SK-N-SH (cell line): Measurements from ENCODE around the gene TRPM6. TPM values are rescaled to one million over a fixed set of nuclear protein-coding genes. Genes with fewer than 3 reads are reported as not detected.

Source experiments
- CTCF ChIA-PET: fragments of 300-600, 350-600 bp; formaldehyde crosslinking; extraction: SDS; loops from one replicate; lab custom pipeline; 2021; lab: Yijun Ruan, JAX
- POLR2A ChIA-PET: fragments of 350-600 bp; sonication (Branson Sonifier 250); formaldehyde crosslinking; extraction: SDS; loops from one replicate; lab custom pipeline; 2020; ENCODE audit warnings: antibody characterized with exemption, inconsistent platforms; lab: Yijun Ruan, JAX
- DNase-seq: peaks from one replicate; pipeline ENCODE4 v3.0.0; 2012
- H2AFZ ChIP-seq: fragments of 200-600 bp; sonication (generic); 2 replicates; pipeline ENCODE4 v1.8.1; 2016; ENCODE audit warnings: antibody characterized with exemption, mild to moderate bottlenecking, low read depth
- H3F3A ChIP-seq: fragments of 200-600 bp; sonication (generic); replicated peaks from 2 replicates; pipeline ENCODE3; 2016; ENCODE audit warnings: antibody characterized with exemption, mild to moderate bottlenecking; ENCODE audit not compliant: insufficient read depth
- H3K27ac ChIP-seq, 2 experiments: fragments of 200-500 bp in 1 of 2; fragments of 200-600 bp in 1 of 2; sonication (Bioruptor generic) in 1 of 2; sonication (generic), shearing (Covaris generic) in 1 of 2; 2 replicates each; pipeline versions ENCODE4 v1.5.1 to v1.6.1; 2014 to 2016; ENCODE audit warnings: low read depth in 2 of 2, inconsistent platforms in 1 of 2, low read length in 1 of 2, mild to moderate bottlenecking in 1 of 2, mixed read lengths in 1 of 2
- H3K27me3 ChIP-seq: fragments of 200-600 bp; sonication (generic), shearing (Covaris generic); 2 replicates; pipeline ENCODE4 v1.6.1; 2016; ENCODE audit warnings: mixed run types; ENCODE audit not compliant: insufficient read depth
- H3K36me3 ChIP-seq, 2 experiments: fragments of 200-500 bp in 1 of 2; fragments of 200-600 bp in 1 of 2; sonication (Bioruptor generic) in 1 of 2; sonication (generic) in 1 of 2; replicated peaks in 1 of 2; 2 replicates each; pipeline versions ENCODE3 to v1.5.1; 2014 to 2016; ENCODE audit warnings: low read length in 1 of 2, mild to moderate bottlenecking in 1 of 2; ENCODE audit not compliant: insufficient read depth in 2 of 2, control insufficient read depth in 1 of 2
- H3K4me1 ChIP-seq, 2 experiments: fragments of 200-500 bp in 1 of 2; fragments of 200-600 bp in 1 of 2; sonication (Bioruptor generic) in 1 of 2; sonication (generic), shearing (Covaris generic) in 1 of 2; 2 replicates each; pipeline versions ENCODE4 v1.5.1 to v1.6.1; 2014 to 2016; ENCODE audit warnings: low read depth in 1 of 2, low read length in 1 of 2, mixed run types in 1 of 2; ENCODE audit not compliant: insufficient read depth in 2 of 2, control insufficient read depth in 1 of 2
- H3K4me2 ChIP-seq: fragments of 200-600 bp; sonication (generic), shearing (Covaris generic); 2 replicates; pipeline ENCODE4 v1.6.1; 2017; ENCODE audit warnings: mixed run types
- H3K4me3 ChIP-seq, 2 experiments: fragments of 200-500 bp in 1 of 2; fragments of 200-600 bp in 1 of 2; sonication (Bioruptor generic) in 1 of 2; sonication (generic), shearing (Covaris generic) in 1 of 2; 2 replicates each; pipeline versions ENCODE4 v1.5.1 to v1.8.1; 2014 to 2016; ENCODE audit warnings: low read depth in 2 of 2, inconsistent platforms in 1 of 2, low read length in 1 of 2, mild to moderate bottlenecking in 1 of 2, mixed read lengths in 1 of 2, moderate library complexity in 1 of 2
- H3K79me2 ChIP-seq: fragments of 200-600 bp; sonication (generic); 2 replicates; pipeline ENCODE4 v1.8.1; 2017; ENCODE audit warnings: mild to moderate bottlenecking; ENCODE audit not compliant: insufficient read depth
- H3K9ac ChIP-seq: fragments of 200-600 bp; sonication (generic); 2 replicates; pipeline ENCODE4 v1.6.1; 2017; ENCODE audit warnings: mixed run types
- H3K9me2 ChIP-seq: fragments of 200-600 bp; sonication (generic); 2 replicates; pipeline ENCODE4 v1.6.1; 2017; ENCODE audit warnings: mixed run types
- H3K9me3 ChIP-seq: fragments of 200-600 bp; sonication (generic); 2 replicates; pipeline ENCODE4 v1.6.1; 2017; ENCODE audit warnings: mixed run types, mild to moderate bottlenecking, moderate library complexity
- H4K20me1 ChIP-seq: fragments of 200-600 bp; sonication (generic); 2 replicates; pipeline ENCODE4 v1.6.1; 2017; ENCODE audit warnings: mild to moderate bottlenecking, mixed run types; ENCODE audit not compliant: insufficient read depth
- EZH2phosphoT487 ChIP-seq: fragments of 200-600 bp; sonication (generic); IDR thresholded peaks from 2 replicates; pipeline ENCODE4 v1.6.1; 2017; ENCODE audit warnings: low read depth, mixed run types, mild to moderate bottlenecking, antibody characterized with exemption, moderate library complexity, borderline replicate concordance
- FOXM1 ChIP-seq: IDR thresholded peaks from 2 replicates; pipeline ENCODE4 v1.4.0; 2012; ENCODE audit warnings: low read depth, mild to moderate bottlenecking
- JUND ChIP-seq: IDR thresholded peaks from 2 replicates; pipeline ENCODE4 v1.4.0; 2012
- NFIC ChIP-seq: IDR thresholded peaks from 2 replicates; pipeline ENCODE4 v1.4.0; 2012; ENCODE audit warnings: borderline replicate concordance
- NRF1 ChIP-seq: IDR thresholded peaks from 2 replicates; pipeline ENCODE4 v1.6.1; 2012; ENCODE audit warnings: low read depth, mild to moderate bottlenecking, low read length
- PBX3 ChIP-seq: IDR thresholded peaks from 2 replicates; pipeline ENCODE4; 2012
- RAD21 ChIP-seq: IDR thresholded peaks from 2 replicates; pipeline ENCODE4 v1.6.1; 2012; ENCODE audit warnings: mild to moderate bottlenecking, low read length
- RCOR1 ChIP-seq: fragments of 150-350 bp; IDR thresholded peaks from 2 replicates; pipeline ENCODE4 v1.6.1; 2017; ENCODE audit warnings: antibody characterized with exemption, low read length
- REST ChIP-seq: IDR thresholded peaks from 2 replicates; pipeline ENCODE4 v1.6.1; 2012; ENCODE audit warnings: mild to moderate bottlenecking, low read depth, low read length, moderate library complexity
- RFX5 ChIP-seq: IDR thresholded peaks from 2 replicates; pipeline ENCODE4 v1.6.1; 2012; ENCODE audit warnings: mild to moderate bottlenecking, improper control_type of control experiment, low read length
- TEAD4 ChIP-seq: IDR thresholded peaks from 2 replicates; pipeline ENCODE4 v1.4.0; 2012; ENCODE audit warnings: mild to moderate bottlenecking, borderline replicate concordance; ENCODE audit not compliant: insufficient read depth
- USF1 ChIP-seq: IDR thresholded peaks from 2 replicates; pipeline ENCODE4 v1.4.0; 2012; ENCODE audit warnings: low read depth, borderline replicate concordance
- USF2 ChIP-seq: fragments of 150-350 bp; IDR thresholded peaks from 2 replicates; pipeline ENCODE4 v1.6.1; 2017; ENCODE audit warnings: antibody characterized with exemption, low read length, low read depth, borderline replicate concordance
- YY1 ChIP-seq: IDR thresholded peaks from 2 replicates; pipeline ENCODE4 v1.4.0; 2012; ENCODE audit warnings: low read depth, mild to moderate bottlenecking
- ZBTB33 ChIP-seq: IDR thresholded peaks from 2 replicates; pipeline ENCODE4 v1.4.0; 2012; ENCODE audit warnings: low read depth, borderline replicate concordance
- WGBS: methylation state at CpG from one replicate; pipeline ENCODE4 v1.1.6; 2017; ENCODE audit warnings: low lambda C conversion rate; 5-methylcytosine and 5-hydroxymethylcytosine counted together
- polyA plus RNA-seq, 3 experiments: library from polyadenylated mRNA; depleted of rRNA; stranded (reverse); fragments of >200 nt; gene quantifications; 2 replicates each; pipeline ENCODE4 v1.2.3, GENCODE V29; 2012

TRPM6 gene
- polyA plus RNA-seq, 1 of the 3 experiments (the other 2 are of a cell fraction): 0.03 TPM

GRCh38 chr9:74729136-74729695 lies 158.5 kb downstream of the TRPM6 start (continued):
- TF ChIP-seq PBX3 (no peak), JUND (no peak), USF1 (no peak), RCOR1 (no peak), RFX5 (no peak), USF2 (no peak), NFIC (no peak)

GRCh38 chr9:74728176-74728575 lies 159.5 kb downstream of the TRPM6 start:
- Histone ChIP-seq H3K9ac (no peak overlapping the region), H4K20me1 (no peaks in the 10 kb centered on the region)
- ChIA-PET POLR2A (interaction anchor here (0.6 kb wide), 1 partner anchor 1470 kb away, joined by 3 read pairs; no protein-coding TSS in a partner anchor), CTCF (interaction anchor here (1.0 to 1.3 kb wide), 2 partner anchors 14 to 15 kb away, joined by 4 read pairs; no protein-coding TSS in a partner anchor)
- TF ChIP-seq YY1 (no peak), PBX3 (no peak), TEAD4 (no peak), REST (no peak), JUND (no peak), RAD21 (no peak), NRF1 (no peak), RCOR1 (no peak), FOXM1 (no peak), ZBTB33 (no peak), EZH2phosphoT487 (no peak)
- TF ChIP-seq, all 33 proteins: peak for 0
- Histone ChIP-seq H3K9me2 (no peaks in the 10 kb centered on the region), H3K27me3 (no peaks in the 10 kb centered on the region), H3K9me3 (no peaks in the 10 kb centered on the region), H3K4me2 (no peak overlapping the region), H3K79me2 (no peaks in the 10 kb centered on the region), H3K36me3 (no peaks in the 10 kb centered on the region), H3K4me1 (no peaks in the 10 kb centered on the region; a peak in 1 of 4 replicates), H3K27ac (no peak overlapping the region), H3K4me3 (no peak overlapping the region), H2AFZ (no peak overlapping the region), H3F3A (no peaks in the 10 kb centered on the region)
- no peak for DNase-seq
- 60% methylated on average over 7 of the region's 7 CpGs for whole genome bisulfite sequencing
